GM21529 (cell line): Measurements from ENCODE around the gene TBL1X.
"Not testable (repeated sequence)": the region's sequence is repeated elsewhere in the genome, so short reads cannot be mapped to it uniquely, and the experiment has no call there.

Experiments
- ATAC-seq: cut with Tn5 transposase; IDR thresholded peaks from one replicate; pipeline ENCODE4 v1.9.1; 2021; ENCODE audit not compliant: unreplicated experiment

The TBL1X gene

GRCh38 chrX:9747644-9748043 is 282.8 kb downstream of the TBL1X start:
- no peak for ATAC-seq

GRCh38 chrX:9749146-9749692 is 284.4 kb downstream of the TBL1X start:
- ATAC-seq, result no peak

- ATAC-seq, result no peak
These were observed 292.5 kb downstream of the TBL1X start for GRCh38 chrX:9757366-9757765.

- no peak for ATAC-seq
These were observed 293.3 kb downstream of the TBL1X start for GRCh38 chrX:9758021-9758638.

GRCh38 chrX:9759337-9759736 is 294.5 kb downstream of the TBL1X start:
- ATAC-seq, result no peak

GRCh38 chrX:9765072-9765736 is 300.3 kb downstream of the TBL1X start:
- no peak for ATAC-seq

- ATAC-seq, result no peak
These were observed 300.9 kb downstream of the TBL1X start, which contains the start of gene GPR143 for GRCh38 chrX:9765737-9766097. TSS of gene GPR143 (minus strand) at chrX:9765847. CDS start at chrX:9765817, 30 bp downstream.

- ATAC-seq, result no peak
These were observed 302.5 kb downstream of the TBL1X start for GRCh38 chrX:9767375-9767774.

- not testable (repeated sequence) for ATAC-seq
These were observed 303.5 kb downstream of the TBL1X start for GRCh38 chrX:9768321-9768839.

GRCh38 chrX:9770319-9770718 is 305.5 kb downstream of the TBL1X start:
- ATAC-seq, result no peak

GRCh38 chrX:9772943-9773342 is 308.1 kb downstream of the TBL1X start:
- no peak for ATAC-seq

GRCh38 chrX:9775930-9776329 is 311.1 kb downstream of the TBL1X start:
- ATAC-seq, result no peak

- ATAC-seq, result no peak
These were observed 317.1 kb downstream of the TBL1X start for GRCh38 chrX:9781941-9782340.

- no peak for ATAC-seq
These were observed 319.5 kb downstream of the TBL1X start for GRCh38 chrX:9784332-9784731.

GRCh38 chrX:9785254-9785943 is 320.5 kb downstream of the TBL1X start:
- ATAC-seq, result no peak

- no peak for ATAC-seq
These were observed 321.3 kb downstream of the TBL1X start, which contains the start of gene SHROOM2 for GRCh38 chrX:9785944-9786797. TSS of gene SHROOM2 (plus strand) at chrX:9786429. CDS start at chrX:9786546, 117 bp downstream.

GRCh38 chrX:9786798-9787635 is 322.2 kb downstream of the TBL1X start:
- ATAC-seq, result no peak

GRCh38 chrX:9788911-9789310 is 324.1 kb downstream of the TBL1X start:
- ATAC-seq, result no peak

GRCh38 chrX:9789555-9789954 is 324.7 kb downstream of the TBL1X start:
- no peak for ATAC-seq
